A673 (cell line): Measurements from ENCODE around the gene CDK5RAP2. TPM values are rescaled to one million over a fixed set of nuclear protein-coding genes. Genes with fewer than 3 reads are reported as not detected.

Experiments
- BruUV-seq: library from RNA; stranded (reverse); fragments of 400-500 nt; replicated peaks from 2 replicates; lab custom pipeline; 2021; lab: Mats Ljungman, UMichigan
- CTCF ChIA-PET: fragments of 300-600 bp; sonication (Branson Sonifier 250); formaldehyde crosslinking; loops from one replicate; lab custom pipeline; 2022; ENCODE audit warnings: antibody characterized with exemption; lab: Charles Lee
- POLR2A ChIA-PET: fragments of 300-600 bp; sonication (Branson Sonifier 250); formaldehyde crosslinking; loops from one replicate; lab custom pipeline; 2022; ENCODE audit warnings: antibody characterized with exemption; ENCODE audit not compliant: low non-redundant PET; lab: Charles Lee
- DNase-seq: peaks from one replicate; pipeline ENCODE4 v3.0.0-alpha.2; 2015; ENCODE audit warnings: low spot score
- H3K27ac ChIP-seq: fragments of 200-600 bp; sonication (generic); 2 replicates; pipeline ENCODE4 v1.5.1; 2016; ENCODE audit warnings: mixed run types, low read depth, mild to moderate bottlenecking, mixed read lengths, antibody characterized with exemption, low read length; ENCODE audit not compliant: poor library complexity, severe bottlenecking
- H3K27me3 ChIP-seq: fragments of 200-600 bp; sonication (generic); replicated peaks from 2 replicates; pipeline ENCODE4 v1.6.1; 2017; ENCODE audit warnings: mixed run types, low read depth, mild to moderate bottlenecking, mixed read lengths, antibody characterized with exemption, low read length; ENCODE audit not compliant: insufficient read depth, poor library complexity
- H3K36me3 ChIP-seq: fragments of 200-600 bp; sonication (generic); 2 replicates; pipeline ENCODE4 v1.6.1; 2016; ENCODE audit warnings: mixed run types, mild to moderate bottlenecking, mixed read lengths, antibody characterized with exemption, low read length; ENCODE audit not compliant: insufficient read depth, poor library complexity, severe bottlenecking
- H3K4me1 ChIP-seq: fragments of 200-600 bp; sonication (generic); 2 replicates; pipeline ENCODE4 v1.6.1; 2017; ENCODE audit warnings: mixed run types, mild to moderate bottlenecking, mixed read lengths, antibody characterized with exemption, low read length; ENCODE audit not compliant: insufficient read depth, poor library complexity, severe bottlenecking
- H3K4me3 ChIP-seq: fragments of 200-600 bp; sonication (generic); 2 replicates; pipeline ENCODE4 v1.5.1; 2016; ENCODE audit warnings: low read depth, mixed run types, mild to moderate bottlenecking, mixed read lengths, low read length; ENCODE audit not compliant: poor library complexity, severe bottlenecking
- H3K9me3 ChIP-seq: fragments of 200-600 bp; sonication (generic); 2 replicates; pipeline ENCODE4 v1.6.1; 2016; ENCODE audit warnings: mixed run types, low read depth, mild to moderate bottlenecking, mixed read lengths, antibody characterized with exemption, low read length; ENCODE audit not compliant: poor library complexity, severe bottlenecking
- CTCF ChIP-seq: fragments of 300-800, 200-600 bp; sonication (generic); conservative IDR thresholded peaks from 2 replicates; pipeline ENCODE4 v1.5.1; 2017; ENCODE audit warnings: low read depth, mild to moderate bottlenecking, antibody characterized with exemption, low read length, moderate library complexity, mixed read lengths
- EZH2 ChIP-seq: fragments of 200-600 bp; sonication (generic); IDR thresholded peaks from 2 replicates; pipeline ENCODE4 v1.6.1; 2017; ENCODE audit warnings: borderline replicate concordance, low read depth, mild to moderate bottlenecking, mixed read lengths, antibody characterized with exemption, low read length; ENCODE audit not compliant: poor library complexity, severe bottlenecking
- intact Hi-C: fragments of 100-400 bp; cut with micrococcal nuclease; formaldehyde crosslinking; loops from one replicate; pipeline ENCODE4 v1.10.0; 2022; ENCODE audit not compliant: unreplicated experiment
- total RNA-seq: library from RNA; stranded (reverse); gene quantifications from 2 replicates; pipeline ENCODE4 v1.2.3, GENCODE V29; 2021

The CDK5RAP2 gene
- total RNA-seq, 1 experiment from 2014 or later: 94.5 TPM

- Histone ChIP-seq H3K27ac (no peak overlapping the region), H3K9me3 (no peaks in the 10 kb centered on the region), H3K4me3 (no peak overlapping the region), H3K4me1 (no peaks in the 10 kb centered on the region), H3K27me3 (no peaks in the 10 kb centered on the region), H3K36me3 (peaks cover 18% of the 10 kb centered on the region)
- no TSS peak for BruUV-seq
- ChIA-PET CTCF (no interaction called here), POLR2A (no interaction called here)
- no peak for DNase-seq
- no peak for TF ChIP-seq EZH2
- TF ChIP-seq CTCF: no peak
- intact Hi-C loops: no loop called here
Measured at GRCh38 chr9:120432600-120432999, 147.4 kb downstream of the CDK5RAP2 start.

GRCh38 chr9:120431268-120431667 lies 148.7 kb downstream of the CDK5RAP2 start:
- no peaks in the 10 kb centered on the region for H3K4me1 ChIP-seq
- BruUV-seq: no TSS peak
- no peaks in the 10 kb centered on the region for H3K27me3 ChIP-seq
- no peak for TF ChIP-seq CTCF
- no peak for TF ChIP-seq EZH2
- ChIA-PET CTCF (no interaction called here), POLR2A (no interaction called here)
- peaks cover 14% of the 10 kb centered on the region for H3K36me3 ChIP-seq
- H3K9me3 ChIP-seq: no peaks in the 10 kb centered on the region
- intact Hi-C loops: no loop called here
- H3K27ac ChIP-seq: no peak overlapping the region
- DNase-seq: no peak
- H3K4me3 ChIP-seq: no peak overlapping the region

GRCh38 chr9:120424248-120424647 lies 155.7 kb downstream of the CDK5RAP2 start:
- Histone ChIP-seq H3K4me1 (no peaks in the 10 kb centered on the region), H3K9me3 (no peaks in the 10 kb centered on the region), H3K4me3 (no peak overlapping the region), H3K27me3 (no peaks in the 10 kb centered on the region), H3K36me3 (no peaks in the 10 kb centered on the region), H3K27ac (no peak overlapping the region)
- BruUV-seq: no TSS peak
- intact Hi-C loops: no loop called here
- ChIA-PET POLR2A (no interaction called here), CTCF (no interaction called here)
- no peak for TF ChIP-seq EZH2
- no peak for TF ChIP-seq CTCF
- DNase-seq: no peak
